Measurements from ENCODE around the gene C12orf75. TPM values are rescaled to one million over a fixed set of nuclear protein-coding genes. Genes with fewer than 3 reads are reported as not detected.

Gene C12orf75
- total RNA-seq, 1 donor from 2014 or later, result 276 TPM

DNA sequence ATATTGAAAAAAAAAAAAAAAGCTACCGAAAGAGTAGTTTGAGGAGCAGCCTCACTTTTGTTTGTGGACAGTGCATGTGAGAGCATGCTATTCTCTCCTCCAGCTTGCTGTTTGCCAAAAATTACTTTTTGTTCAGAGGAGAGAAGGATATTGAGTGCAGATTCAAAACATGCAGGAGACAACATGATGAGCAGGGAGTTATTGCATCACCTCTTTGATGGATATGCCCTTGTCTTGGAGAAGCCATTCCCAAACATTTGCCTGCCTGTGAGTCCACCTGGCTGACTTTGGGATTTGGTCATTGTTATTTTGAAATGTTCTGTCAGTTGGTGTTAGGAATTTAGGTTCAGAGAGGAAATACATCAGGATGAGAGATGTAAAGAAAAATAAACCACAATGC, 2.4 kb downstream of the C12orf75 start:
- no peaks in the 10 kb centered on the region for H3K36me3 ChIP-seq (ENCODE audit: control insufficient read depth, insufficient read depth, low read length)
- H3K27me3 ChIP-seq (ENCODE audit: control insufficient read depth, insufficient read depth, low read length), result no peaks in the 10 kb centered on the region
- no peak for DNase-seq (ENCODE audit: low read depth)
- H3K4me3 ChIP-seq (ENCODE audit: low read depth, low read length), result peak overlapping the region; percentile 29
- TF ChIP-seq, protein P1, sequence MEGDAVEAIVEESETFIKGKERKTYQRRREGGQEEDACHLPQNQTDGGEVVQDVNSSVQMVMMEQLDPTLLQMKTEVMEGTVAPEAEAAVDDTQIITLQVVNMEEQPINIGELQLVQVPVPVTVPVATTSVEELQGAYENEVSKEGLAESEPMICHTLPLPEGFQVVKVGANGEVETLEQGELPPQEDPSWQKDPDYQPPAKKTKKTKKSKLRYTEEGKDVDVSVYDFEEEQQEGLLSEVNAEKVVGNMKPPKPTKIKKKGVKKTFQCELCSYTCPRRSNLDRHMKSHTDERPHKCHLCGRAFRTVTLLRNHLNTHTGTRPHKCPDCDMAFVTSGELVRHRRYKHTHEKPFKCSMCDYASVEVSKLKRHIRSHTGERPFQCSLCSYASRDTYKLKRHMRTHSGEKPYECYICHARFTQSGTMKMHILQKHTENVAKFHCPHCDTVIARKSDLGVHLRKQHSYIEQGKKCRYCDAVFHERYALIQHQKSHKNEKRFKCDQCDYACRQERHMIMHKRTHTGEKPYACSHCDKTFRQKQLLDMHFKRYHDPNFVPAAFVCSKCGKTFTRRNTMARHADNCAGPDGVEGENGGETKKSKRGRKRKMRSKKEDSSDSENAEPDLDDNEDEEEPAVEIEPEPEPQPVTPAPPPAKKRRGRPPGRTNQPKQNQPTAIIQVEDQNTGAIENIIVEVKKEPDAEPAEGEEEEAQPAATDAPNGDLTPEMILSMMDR (IDR thresholded peaks at IDR 0.05; ENCODE audit: insufficient read depth, low read length, poor library complexity, severe bottlenecking), result no peak

DNA sequence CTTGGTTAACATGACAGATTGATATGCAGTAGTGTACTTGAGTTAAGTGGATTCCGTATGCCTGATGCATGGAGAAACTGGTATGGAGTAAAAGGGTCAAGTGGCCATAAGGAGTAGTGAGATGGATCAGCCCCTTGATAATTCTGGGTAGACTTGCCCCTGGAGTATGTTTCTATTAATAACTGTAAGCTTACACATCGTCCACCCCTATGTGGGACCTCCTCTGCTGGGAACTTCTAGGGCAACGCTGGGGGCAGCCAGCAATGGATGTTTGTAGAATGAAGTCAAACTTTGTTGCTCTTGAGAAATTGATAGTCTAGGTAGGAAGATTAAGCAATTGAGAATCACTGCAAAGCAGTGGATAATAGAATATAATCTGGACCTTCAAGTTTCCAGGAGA, 3.5 kb downstream of the C12orf75 start:
- peak overlapping the region; percentile 12 for H3K4me3 ChIP-seq (ENCODE audit: low read depth, low read length)
- TF ChIP-seq, protein P1 (IDR thresholded peaks at IDR 0.05; ENCODE audit: insufficient read depth, low read length, poor library complexity, severe bottlenecking), result no peak
- H3K27me3 ChIP-seq (ENCODE audit: control insufficient read depth, insufficient read depth, low read length), result no peaks in the 10 kb centered on the region
- DNase-seq (ENCODE audit: low read depth), result no peak
- peaks cover 2% of the 10 kb centered on the region for H3K36me3 ChIP-seq (ENCODE audit: control insufficient read depth, insufficient read depth, low read length)

DNA sequence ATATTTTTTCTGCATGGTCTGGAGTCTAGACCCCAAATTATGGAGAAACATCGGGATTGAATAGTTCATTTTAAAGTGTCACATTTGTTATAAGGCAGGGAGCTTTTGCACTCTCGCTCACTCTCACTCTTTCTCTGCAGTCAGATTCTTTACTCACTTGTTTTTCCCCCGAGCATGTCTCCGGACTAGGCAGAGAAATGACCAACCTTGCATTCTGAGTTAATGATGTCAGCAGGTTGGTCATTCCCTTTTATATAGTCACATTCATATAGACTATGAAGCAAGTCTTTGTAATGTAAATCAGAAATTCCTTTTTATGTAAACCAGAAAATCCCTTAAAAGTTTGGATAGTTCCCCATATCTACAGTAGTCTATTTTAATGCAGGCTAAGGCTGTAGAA, 4.1 kb downstream of the C12orf75 start:
- TF ChIP-seq, protein P1 (IDR thresholded peaks at IDR 0.05; ENCODE audit: insufficient read depth, low read length, poor library complexity, severe bottlenecking), result no peak
- Histone ChIP-seq H3K36me3 (ENCODE audit: control insufficient read depth, insufficient read depth, low read length) (peaks cover 2% of the 10 kb centered on the region), H3K4me3 (ENCODE audit: low read depth, low read length) (no peak overlapping the region), H3K27me3 (ENCODE audit: control insufficient read depth, insufficient read depth, low read length) (no peaks in the 10 kb centered on the region)
- DNase-seq (ENCODE audit: low read depth), result no peak

DNA sequence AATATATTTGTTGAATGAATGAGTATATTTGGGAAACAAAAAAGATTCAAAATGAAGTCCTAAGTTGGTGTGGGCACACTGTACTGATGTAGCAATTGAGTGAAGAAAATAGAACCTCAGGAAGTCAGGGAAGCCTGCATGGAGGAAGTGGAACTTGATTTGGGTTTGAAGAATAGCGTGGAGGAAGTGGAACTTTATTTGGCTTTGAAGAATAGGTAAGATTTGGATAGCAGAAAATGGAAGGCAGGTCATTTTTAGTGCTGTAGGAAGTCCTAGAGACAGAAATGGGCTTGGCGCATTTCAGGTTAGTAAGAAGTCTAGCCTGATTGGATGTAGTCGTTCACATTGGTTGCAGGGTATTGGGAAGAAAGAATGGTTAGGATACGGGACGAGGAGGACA, 5.4 kb downstream of the C12orf75 start:
- no peak for DNase-seq (ENCODE audit: low read depth)
- Histone ChIP-seq H3K36me3 (ENCODE audit: control insufficient read depth, insufficient read depth, low read length) (peaks cover 2% of the 10 kb centered on the region), H3K4me3 (ENCODE audit: low read depth, low read length) (no peak overlapping the region), H3K27me3 (ENCODE audit: control insufficient read depth, insufficient read depth, low read length) (no peaks in the 10 kb centered on the region)
- TF ChIP-seq, protein P1 (IDR thresholded peaks at IDR 0.05; ENCODE audit: insufficient read depth, low read length, poor library complexity, severe bottlenecking), result no peak

DNA sequence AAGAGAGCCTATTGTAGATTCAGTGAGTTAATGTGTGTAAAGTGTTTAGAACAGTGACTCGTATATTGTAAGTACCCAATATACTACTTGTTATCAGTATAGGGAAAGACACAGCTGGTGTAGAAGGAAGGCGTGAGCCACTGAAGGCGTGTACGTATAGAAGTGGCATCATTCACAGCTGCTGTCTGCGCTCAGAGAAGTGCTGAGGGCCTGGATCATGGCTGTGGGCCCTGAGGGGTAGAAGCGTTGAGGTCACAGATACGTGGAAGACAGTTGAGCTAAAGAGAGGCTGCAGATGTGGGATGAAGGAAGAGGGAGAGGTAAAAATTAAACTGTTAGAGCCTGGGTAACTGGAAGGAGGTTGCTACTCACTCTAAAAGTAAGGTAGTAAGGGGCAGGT, 5.9 kb downstream of the C12orf75 start:
- TF ChIP-seq, protein P1 (IDR thresholded peaks at IDR 0.05; ENCODE audit: insufficient read depth, low read length, poor library complexity, severe bottlenecking), result no peak
- no peak overlapping the region for H3K4me3 ChIP-seq (ENCODE audit: low read depth, low read length)

DNA sequence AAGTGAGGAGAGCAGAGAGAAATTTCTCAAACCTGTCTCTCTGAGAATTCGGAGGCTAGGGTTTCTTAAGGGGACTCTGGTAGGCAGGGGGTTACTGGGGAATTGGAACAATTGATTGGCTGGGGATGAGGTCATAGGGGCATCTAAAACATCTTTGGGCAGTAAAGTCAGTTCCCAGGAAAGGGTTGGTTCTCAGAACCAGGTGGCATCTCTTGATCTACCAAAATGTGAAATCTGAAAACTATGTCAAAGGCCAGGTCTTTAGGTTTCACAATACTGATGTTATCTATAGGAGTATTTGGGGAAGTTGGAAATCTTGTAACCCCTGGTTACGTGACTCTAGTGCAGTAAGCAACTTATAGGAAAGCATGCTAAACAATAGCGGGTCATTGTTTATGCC, 6.9 kb downstream of the C12orf75 start:
- H3K36me3 ChIP-seq (ENCODE audit: control insufficient read depth, insufficient read depth, low read length), result peaks cover 2% of the 10 kb centered on the region
- H3K27me3 ChIP-seq (ENCODE audit: control insufficient read depth, insufficient read depth, low read length), result no peaks in the 10 kb centered on the region
- TF ChIP-seq, protein P1 (IDR thresholded peaks at IDR 0.05; ENCODE audit: insufficient read depth, low read length, poor library complexity, severe bottlenecking), result no peak
- no peak for DNase-seq (ENCODE audit: low read depth)
- H3K4me3 ChIP-seq (ENCODE audit: low read depth, low read length), result no peak overlapping the region

More for the DNA sequence above, 5.9 kb downstream of the C12orf75 start:
- peaks cover 2% of the 10 kb centered on the region for H3K36me3 ChIP-seq (ENCODE audit: control insufficient read depth, insufficient read depth, low read length)
- DNase-seq (ENCODE audit: low read depth), result no peak
- H3K27me3 ChIP-seq (ENCODE audit: control insufficient read depth, insufficient read depth, low read length), result no peaks in the 10 kb centered on the region

Data from kidney epithelial cell (primary cell).